Esophagus muscularis mucosa (tissue), 4 donors: ENCODE measurements around the gene PMM2. TPM values are rescaled to one million over a fixed set of nuclear protein-coding genes. Genes with fewer than 3 reads are reported as not detected.
"Not testable (repeated sequence)": the region's sequence is repeated elsewhere in the genome, so short reads cannot be mapped to it uniquely, and the experiment has no call there.

Experiments
- DNase-seq: peaks from one replicate; pipeline ENCODE4 v3.0.0-alpha.2; 2017; ENCODE audit errors: extremely low spot score
- H3K27ac ChIP-seq, 4 donors: fragments of 200-600 bp; sonication (generic); replicated peaks in 1 of 4; 1 replicate in 3 of 4; 2 replicates in 1 of 4; pipeline ENCODE4 v1.5.1; 2016 to 2019; ENCODE audit warnings: mild to moderate bottlenecking in 1 of 4
- H3K27me3 ChIP-seq, 4 donors: fragments of 200-600 bp; sonication (generic); one replicate each; pipeline versions ENCODE4 v1.5.1 to v1.6.0; 2016 to 2019
- H3K36me3 ChIP-seq, 4 donors: fragments of 200-600 bp; sonication (generic); one replicate each; pipeline ENCODE4 v1.5.1; 2016 to 2019
- H3K4me1 ChIP-seq, 4 donors: fragments of 200-600 bp; sonication (generic); one replicate each; pipeline ENCODE4 v1.5.1; 2016 to 2019
- H3K4me3 ChIP-seq, 4 donors: fragments of 200-600 bp; sonication (generic); 1 replicate in 2 of 4; 2 replicates in 2 of 4; pipeline ENCODE4 v1.5.1; 2016 to 2019; ENCODE audit warnings: mild to moderate bottlenecking in 4 of 4, moderate library complexity in 1 of 4
- H3K9me3 ChIP-seq, 4 donors: fragments of 200-600 bp; sonication (generic); 1 replicate in 3 of 4; 2 replicates in 1 of 4; pipeline ENCODE4 v1.5.1; 2016 to 2019
- EP300 ChIP-seq: sonication (generic); formaldehyde crosslinking; IDR thresholded peaks from one replicate; pipeline ENCODE4 v1.6.1; 2017; ENCODE audit warnings: antibody characterized with exemption
- POLR2A ChIP-seq: fragments of 450-650 bp; IDR thresholded peaks from one replicate; pipeline ENCODE4 v1.6.1; 2017; ENCODE audit warnings: antibody characterized with exemption, moderate library complexity, mild to moderate bottlenecking, low read depth
- POLR2AphosphoS5 ChIP-seq, 2 donors: sonication (generic); formaldehyde crosslinking; IDR thresholded peaks; one replicate each; pipeline ENCODE4 v1.6.1; 2017; ENCODE audit warnings: antibody characterized with exemption in 2 of 2
- WGBS: methylation state at CpG from one replicate; pipeline ENCODE4 v1.1.5; 2018; 5-methylcytosine and 5-hydroxymethylcytosine counted together
- intact Hi-C: fragments of 100-400 bp; cut with DNase I; formaldehyde crosslinking; loops from one replicate; pipeline ENCODE4 v1.15.1; 2023
- total RNA-seq, 4 donors: library from RNA; depleted of rRNA; stranded (reverse); fragments of >200 nt; gene quantifications; one replicate each; pipeline versions ENCODE4 v1.1.0 to v1.2.1, GENCODE V29; 2016
- TF ChIP-seq, protein P1 (sequence below), 3 experiments: fragments of 200-600 bp in 2 of 3; fragments of 450-650 bp in 1 of 3; sonication (generic) in 2 of 3; IDR thresholded peaks; one replicate each; pipeline ENCODE4 v1.5.1; 2017 to 2019; ENCODE audit warnings: antibody characterized with exemption in 3 of 3, mild to moderate bottlenecking in 2 of 3, moderate library complexity in 1 of 3

The PMM2 gene
- total RNA-seq, 4 donors from 2014 or later: 19.6 to 34.3 (median 23.5) TPM

DNA sequence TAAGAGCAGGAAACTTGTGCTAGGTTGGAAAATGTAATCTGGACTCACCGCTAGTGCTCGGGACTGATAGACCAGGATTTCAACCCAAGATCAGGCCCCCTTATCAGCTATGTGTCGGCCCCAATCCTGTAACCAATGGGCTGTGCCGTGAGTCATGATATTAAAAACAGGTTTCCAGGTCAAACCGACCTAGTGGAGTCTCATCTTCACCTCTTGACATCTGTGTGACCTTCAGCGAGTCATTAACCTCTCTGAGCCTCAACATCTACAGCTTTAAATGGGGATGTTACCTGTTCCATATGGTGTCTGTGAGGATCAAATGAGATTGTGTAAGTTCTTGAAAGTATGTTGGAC, 512 bp downstream of the PMM2 start:
- intact Hi-C loops: loop anchor here (5.0 to 10.0 kb wide), 3 partner anchors 69 to 167 kb away; partner anchors contain the start of genes ABAT, CARHSP1 and USP7
- Histone ChIP-seq H3K9me3 (no peaks in the 10 kb centered on the region), H3K4me3 (peak overlapping the region; percentile 72 to 98 (median 96)), H3K4me1 (peaks cover 25 to 47% (median 43%) of the 10 kb centered on the region in 4 donors), H3K27ac (peak overlapping the region; percentile 79 to 88 (median 82)), H3K36me3 (peaks cover 11 to 36% (median 22%) of the 10 kb centered on the region in 4 donors), H3K27me3 (no peaks in the 10 kb centered on the region)
- WGBS: 2% methylated on average over 5 of the region's 6 CpGs
- TF ChIP-seq EP300 (no peak), POLR2A (no peak), POLR2AphosphoS5 (IDR thresholded peaks at IDR 0.05) (no peak)
- TF ChIP-seq, protein P1, sequence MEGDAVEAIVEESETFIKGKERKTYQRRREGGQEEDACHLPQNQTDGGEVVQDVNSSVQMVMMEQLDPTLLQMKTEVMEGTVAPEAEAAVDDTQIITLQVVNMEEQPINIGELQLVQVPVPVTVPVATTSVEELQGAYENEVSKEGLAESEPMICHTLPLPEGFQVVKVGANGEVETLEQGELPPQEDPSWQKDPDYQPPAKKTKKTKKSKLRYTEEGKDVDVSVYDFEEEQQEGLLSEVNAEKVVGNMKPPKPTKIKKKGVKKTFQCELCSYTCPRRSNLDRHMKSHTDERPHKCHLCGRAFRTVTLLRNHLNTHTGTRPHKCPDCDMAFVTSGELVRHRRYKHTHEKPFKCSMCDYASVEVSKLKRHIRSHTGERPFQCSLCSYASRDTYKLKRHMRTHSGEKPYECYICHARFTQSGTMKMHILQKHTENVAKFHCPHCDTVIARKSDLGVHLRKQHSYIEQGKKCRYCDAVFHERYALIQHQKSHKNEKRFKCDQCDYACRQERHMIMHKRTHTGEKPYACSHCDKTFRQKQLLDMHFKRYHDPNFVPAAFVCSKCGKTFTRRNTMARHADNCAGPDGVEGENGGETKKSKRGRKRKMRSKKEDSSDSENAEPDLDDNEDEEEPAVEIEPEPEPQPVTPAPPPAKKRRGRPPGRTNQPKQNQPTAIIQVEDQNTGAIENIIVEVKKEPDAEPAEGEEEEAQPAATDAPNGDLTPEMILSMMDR (IDR thresholded peaks at IDR 0.05): no peak
- DNase-seq: no peak

DNA sequence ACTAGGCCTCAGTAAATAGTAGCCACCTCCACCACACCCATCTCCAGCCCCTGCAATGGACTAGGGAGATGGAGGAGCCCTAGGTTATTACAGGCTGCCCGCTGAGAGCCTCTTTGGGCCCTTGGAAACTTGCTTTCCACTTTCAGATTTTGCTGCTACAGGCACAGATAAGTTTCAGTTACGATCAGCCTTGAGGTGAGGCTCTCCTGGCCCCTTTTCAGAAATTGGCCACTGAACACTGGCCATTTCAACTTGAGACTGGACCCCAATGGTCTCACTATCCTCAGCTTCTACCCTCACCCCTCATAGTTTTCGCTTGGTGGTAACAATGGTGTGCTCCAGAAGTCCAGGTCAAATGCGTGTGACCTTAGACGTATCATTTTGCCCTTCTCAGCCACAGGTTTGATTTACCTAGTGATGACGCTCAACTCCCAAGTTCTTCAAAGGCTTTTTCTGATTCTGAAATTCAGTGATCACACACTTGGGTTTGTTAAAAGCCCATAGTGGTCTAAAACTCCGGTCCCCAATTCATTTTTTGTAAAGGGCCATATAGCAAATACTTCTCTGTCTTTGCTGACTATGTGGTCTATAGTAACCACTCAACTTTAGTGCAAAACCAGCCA, 1.0 kb downstream of the PMM2 start:
- Histone ChIP-seq H3K27ac (peak overlapping the region in 3 of 4 donors; percentile 81 to 88 (median 83)), H3K4me1 (peaks cover 25 to 47% (median 43%) of the 10 kb centered on the region in 4 donors), H3K27me3 (no peaks in the 10 kb centered on the region), H3K4me3 (peak overlapping the region; percentile 72 to 98 (median 96)), H3K36me3 (peaks cover 16 to 41% (median 27%) of the 10 kb centered on the region in 4 donors), H3K9me3 (no peaks in the 10 kb centered on the region)
- intact Hi-C loops: loop anchor here (5.0 to 10.0 kb wide), 3 partner anchors 69 to 166 kb away; partner anchors contain the start of genes ABAT, CARHSP1 and USP7
- TF ChIP-seq, protein P1 (IDR thresholded peaks at IDR 0.05): no peak
- TF ChIP-seq POLR2AphosphoS5 (IDR thresholded peaks at IDR 0.05) (no peak), POLR2A (no peak), EP300 (no peak)
- 61% methylated on average over 7 of the region's 7 CpGs for WGBS
- DNase-seq: no peak

DNA sequence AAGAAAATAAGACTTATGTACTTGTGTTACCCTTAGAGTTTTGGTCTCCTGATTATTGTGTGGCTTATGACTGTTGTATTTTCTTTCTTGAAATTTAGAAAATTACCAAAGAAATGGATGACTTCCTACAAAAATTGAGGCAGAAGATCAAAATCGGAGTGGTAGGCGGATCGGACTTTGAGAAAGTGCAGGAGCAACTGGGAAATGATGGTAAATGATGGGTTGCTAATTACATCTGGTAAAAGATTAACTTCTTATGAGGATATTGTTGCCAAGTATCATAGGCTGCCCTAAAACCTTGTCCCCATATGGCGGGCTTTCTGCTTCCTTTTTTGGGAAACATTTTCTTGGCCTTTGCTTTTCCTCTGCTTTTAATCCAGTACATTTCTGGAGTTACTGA, 4.1 kb downstream of the PMM2 start:
- Histone ChIP-seq H3K9me3 (no peaks in the 10 kb centered on the region), H3K4me1 (peaks cover 18 to 34% (median 28%) of the 10 kb centered on the region in 4 donors), H3K27me3 (no peaks in the 10 kb centered on the region), H3K27ac (no peak overlapping the region), H3K36me3 (peaks cover 30 to 65% (median 55%) of the 10 kb centered on the region in 4 donors), H3K4me3 (no peak overlapping the region)
- TF ChIP-seq, protein P1 (IDR thresholded peaks at IDR 0.05): no peak
- TF ChIP-seq POLR2A (no peak), EP300 (no peak), POLR2AphosphoS5 (IDR thresholded peaks at IDR 0.05) (no peak)
- 92% methylated on average over 4 of the region's 4 CpGs for WGBS
- DNase-seq: no peak
- intact Hi-C loops: no loop called here

GRCh38 chr16:8803733-8804132, 6.1 kb downstream of the PMM2 start:
- WGBS: 90% methylated on average over 12 of the region's 12 CpGs
- H3K27ac ChIP-seq, H3K9me3 ChIP-seq, DNase-seq, H3K4me3 ChIP-seq, intact Hi-C loops, H3K27me3 ChIP-seq: not testable (repeated sequence)
- Histone ChIP-seq H3K36me3 (peaks cover 42 to 85% (median 76%) of the 10 kb centered on the region in 4 donors), H3K4me1 (peaks cover 9 to 23% (median 17%) of the 10 kb centered on the region in 4 donors)

- Histone ChIP-seq H3K27me3 (no peaks in the 10 kb centered on the region), H3K4me1 (peaks cover 4 to 17% (median 12%) of the 10 kb centered on the region in 4 donors), H3K4me3 (no peak overlapping the region), H3K27ac (no peak overlapping the region), H3K36me3 (peaks cover 48 to 91% (median 82%) of the 10 kb centered on the region in 4 donors), H3K9me3 (no peaks in the 10 kb centered on the region)
- TF ChIP-seq, protein P1 (IDR thresholded peaks at IDR 0.05): no peak
- TF ChIP-seq POLR2A (no peak), EP300 (no peak), POLR2AphosphoS5 (IDR thresholded peaks at IDR 0.05) (no peak)
- intact Hi-C loops: no loop called here
- WGBS: 83% methylated on average over 6 of the region's 6 CpGs
- DNase-seq: no peak
Observed at GRCh38 chr16:8804313-8804712, 6.7 kb downstream of the PMM2 start.
